T-helper 1 cell treated with Interleukin-12 subunit alpha and Interleukin-12 subunit beta and Interleukin-4 antibody, amounts not matched to agents 30 ng/mL and 1 ng/mL, for 36 hours (primary cell): ENCODE measurements around the gene LRRC3. TPM values are rescaled to one million over a fixed set of nuclear protein-coding genes. Genes with fewer than 3 reads are reported as not detected.

Experiments used
- intact Hi-C: fragments of 100-400 bp; cut with micrococcal nuclease; formaldehyde crosslinking; loops from one replicate; pipeline ENCODE4 v1.15.1; 2024
- total RNA-seq: library from RNA; stranded (reverse); gene quantifications from 2 replicates; pipeline ENCODE4 v1.2.3, GENCODE V29; 2022

Gene LRRC3
- total RNA-seq, 1 donor from 2014 or later: 2.7 TPM

DNA sequence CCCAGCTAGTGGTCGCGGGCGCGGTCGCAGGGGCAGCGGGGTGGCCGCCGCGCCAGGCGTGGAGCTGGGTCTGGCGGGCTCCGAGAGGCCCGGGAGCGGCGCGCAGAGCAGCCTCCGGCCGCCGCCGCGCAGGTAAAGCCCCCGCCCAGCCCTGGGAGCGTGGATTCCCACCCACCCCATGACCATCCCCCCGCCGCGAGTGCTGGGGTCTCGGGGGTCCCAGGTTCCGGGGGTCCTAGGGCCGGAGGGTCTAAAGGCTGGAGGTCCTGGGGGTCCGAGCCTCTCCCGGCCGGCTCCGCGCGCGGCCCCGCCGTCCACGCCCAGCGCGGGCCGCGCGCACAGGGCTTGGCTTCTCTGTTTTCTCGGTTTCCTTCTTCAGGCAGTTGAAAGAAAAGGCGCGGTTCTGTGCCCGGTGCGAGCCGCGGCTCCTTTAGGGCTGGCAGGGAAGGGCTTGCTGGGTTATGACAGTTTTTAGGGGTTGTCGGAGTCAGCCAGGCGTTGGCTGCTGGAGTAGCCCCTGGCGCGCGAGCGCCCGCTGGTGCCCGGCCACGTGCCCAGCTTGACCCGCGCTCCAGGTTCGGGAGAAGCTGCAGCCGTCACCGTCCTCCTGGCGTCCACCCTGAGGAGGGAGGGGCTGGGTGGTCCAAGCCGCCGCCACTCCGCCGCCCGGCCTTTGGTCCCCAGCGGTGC, 359 bp downstream of the LRRC3 start:
- intact Hi-C loops: loop anchor here (1.0 to 5.0 kb wide), 4 partner anchors 27 to 362 kb away; partner anchors contain the start of gene CFAP410

DNA sequence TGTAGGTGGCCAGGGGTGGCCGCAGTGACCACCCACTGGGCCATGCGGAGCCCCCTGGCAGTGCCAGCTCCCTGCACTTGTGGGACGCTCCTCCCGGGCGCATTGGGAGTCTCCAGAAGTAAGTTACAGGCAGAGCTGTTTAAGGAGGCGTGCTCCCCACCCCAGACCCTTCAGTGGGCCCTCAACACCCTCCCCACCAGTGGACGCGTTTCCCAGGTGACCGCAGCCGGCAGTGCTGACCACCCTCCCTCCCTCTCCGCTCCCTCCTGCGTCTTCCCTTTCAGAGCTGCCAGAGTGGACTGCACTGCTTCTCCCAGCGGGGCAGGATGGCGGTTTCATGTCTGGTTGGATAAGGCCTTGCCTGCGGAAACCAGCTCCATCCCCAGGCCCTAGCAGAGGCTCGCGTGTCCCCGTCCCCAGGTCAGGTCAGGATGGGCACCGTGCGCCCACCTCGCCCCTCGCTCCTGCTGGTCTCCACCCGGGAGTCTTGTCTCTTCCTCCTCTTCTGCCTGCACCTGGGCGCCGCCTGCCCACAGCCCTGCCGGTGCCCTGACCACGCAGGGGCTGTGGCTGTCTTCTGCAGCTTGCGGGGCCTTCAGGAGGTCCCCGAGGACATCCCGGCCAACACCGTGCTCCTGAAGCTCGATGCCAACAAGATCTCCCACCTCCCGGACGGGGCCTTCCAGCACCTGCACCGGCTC, 1.1 kb downstream of the LRRC3 start:
- intact Hi-C loops: loop anchor here (5.0 kb wide), 1 partner anchor 159 kb away; no protein-coding TSS in a partner anchor

DNA sequence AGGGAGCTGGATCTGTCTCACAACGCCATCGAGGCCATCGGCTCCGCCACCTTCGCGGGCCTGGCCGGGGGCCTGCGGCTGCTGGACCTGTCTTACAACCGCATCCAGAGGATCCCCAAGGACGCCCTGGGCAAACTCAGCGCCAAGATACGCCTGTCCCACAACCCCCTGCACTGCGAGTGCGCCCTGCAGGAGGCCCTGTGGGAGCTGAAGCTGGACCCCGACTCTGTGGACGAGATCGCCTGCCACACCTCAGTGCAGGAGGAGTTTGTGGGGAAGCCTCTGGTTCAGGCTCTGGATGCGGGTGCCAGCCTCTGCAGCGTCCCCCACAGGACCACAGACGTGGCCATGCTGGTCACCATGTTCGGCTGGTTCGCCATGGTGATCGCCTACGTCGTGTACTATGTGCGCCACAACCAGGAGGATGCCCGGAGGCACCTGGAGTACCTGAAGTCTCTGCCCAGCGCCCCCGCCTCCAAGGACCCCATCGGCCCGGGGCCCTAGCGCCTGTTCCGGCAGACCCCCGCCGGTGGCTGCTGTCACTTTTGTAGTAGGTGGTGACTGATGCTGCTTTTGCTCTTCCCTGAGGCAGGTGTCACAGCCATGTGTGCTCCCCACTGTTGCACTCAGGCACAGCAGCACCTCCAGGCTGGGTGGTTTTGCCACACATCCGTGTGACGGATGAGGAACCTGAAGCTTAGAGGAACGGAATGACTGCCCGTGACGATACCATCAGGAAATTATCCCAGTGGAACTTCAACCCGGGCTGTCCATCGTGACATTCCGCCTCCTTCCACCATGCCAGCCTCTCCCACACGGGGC, 1.8 kb downstream of the LRRC3 start:
- intact Hi-C loops: loop anchor here (5.0 kb wide), 1 partner anchor 160 kb away; no protein-coding TSS in a partner anchor

DNA sequence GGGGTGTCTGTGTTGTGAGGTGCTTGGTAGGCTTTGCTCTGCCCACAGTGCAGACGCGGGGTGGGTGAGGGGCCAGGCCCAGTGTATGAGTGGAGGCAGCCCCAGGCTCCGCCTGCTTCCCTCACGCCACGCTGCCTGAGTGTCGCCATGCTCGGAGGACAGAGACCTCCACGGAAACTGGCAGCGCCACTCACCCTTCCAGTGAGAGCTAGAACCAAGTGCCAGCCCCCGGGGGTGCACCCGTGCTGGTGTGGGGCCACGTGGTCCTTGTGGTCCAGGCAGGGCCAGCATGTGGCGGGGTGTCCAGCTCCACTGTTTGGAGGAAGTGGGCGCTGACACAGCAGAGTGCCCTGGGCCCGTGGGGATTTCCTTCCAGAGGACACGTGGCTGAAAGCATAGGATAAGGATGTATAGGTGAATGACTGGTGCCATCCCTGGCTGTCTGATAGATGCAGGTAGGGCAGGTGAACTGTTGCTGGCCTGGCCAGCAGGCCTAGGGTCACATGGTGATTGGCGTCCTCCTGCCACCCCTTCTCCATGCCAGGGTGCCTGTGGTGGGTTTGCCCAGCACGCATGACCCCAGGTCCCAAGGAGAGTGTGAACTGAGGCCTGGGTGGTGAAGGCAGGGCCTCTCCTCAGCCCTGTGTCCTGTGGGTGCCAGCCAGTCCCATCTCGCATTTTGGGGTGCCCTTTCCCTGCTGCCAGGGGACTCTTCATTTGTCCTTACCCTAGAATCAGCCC, 3.8 kb downstream of the LRRC3 start:
- intact Hi-C loops: loop anchor here (5.0 kb wide), 1 partner anchor 162 kb away; no protein-coding TSS in a partner anchor

DNA sequence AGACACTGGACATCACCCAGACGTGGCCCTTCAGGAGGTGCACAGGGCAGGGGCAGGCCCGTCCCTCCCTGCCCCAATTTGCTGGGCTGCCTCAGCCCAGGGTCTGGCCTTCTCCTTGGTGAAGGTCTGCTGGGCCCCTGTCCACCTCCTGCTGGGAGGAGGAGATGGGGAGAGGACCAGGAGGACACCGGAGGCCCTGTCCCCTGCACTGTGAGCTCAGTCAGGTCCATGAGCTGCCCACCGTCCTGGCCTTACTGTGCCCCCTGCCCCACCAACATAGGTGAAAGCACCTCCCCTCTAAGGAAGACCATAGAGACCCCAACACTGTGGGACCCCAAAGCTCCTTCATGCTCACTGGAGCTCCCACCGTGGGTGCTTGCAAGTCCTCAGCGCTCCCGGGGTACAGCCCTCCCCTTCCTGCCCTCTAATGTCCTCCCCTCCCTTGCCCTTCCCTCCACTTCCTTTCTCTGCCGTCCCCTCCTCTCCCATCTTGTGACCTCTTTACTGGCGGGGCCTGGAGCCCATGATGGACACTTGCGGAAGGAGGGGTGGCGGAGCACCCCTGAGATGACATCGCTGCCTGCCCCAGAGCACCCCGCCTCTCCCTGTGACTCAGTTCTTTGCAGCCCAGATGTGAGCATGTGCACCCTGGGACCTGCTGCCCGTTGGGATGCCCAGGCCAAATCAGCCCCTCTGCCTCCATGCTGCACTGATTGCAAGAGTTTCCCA, 4.6 kb downstream of the LRRC3 start:
- intact Hi-C loops: loop anchor here (5.0 kb wide), 1 partner anchor 163 kb away; no protein-coding TSS in a partner anchor

DNA sequence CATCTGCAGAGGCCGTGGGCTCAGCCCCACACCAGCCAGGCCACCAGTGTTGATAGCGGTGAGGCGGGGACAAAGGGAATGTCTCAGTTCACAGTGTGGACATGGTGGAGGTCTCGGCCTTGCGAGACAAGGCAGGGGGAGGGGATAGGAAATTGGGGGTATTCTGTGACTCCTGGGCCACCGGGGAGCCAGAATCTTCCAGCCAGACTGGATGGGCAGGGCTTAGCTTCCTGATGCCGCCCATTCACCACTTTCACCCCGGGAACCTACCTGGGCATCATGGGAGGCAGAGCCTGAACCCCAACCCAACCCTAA, 5.1 kb downstream of the LRRC3 start:
- intact Hi-C loops: no loop called here

DNA sequence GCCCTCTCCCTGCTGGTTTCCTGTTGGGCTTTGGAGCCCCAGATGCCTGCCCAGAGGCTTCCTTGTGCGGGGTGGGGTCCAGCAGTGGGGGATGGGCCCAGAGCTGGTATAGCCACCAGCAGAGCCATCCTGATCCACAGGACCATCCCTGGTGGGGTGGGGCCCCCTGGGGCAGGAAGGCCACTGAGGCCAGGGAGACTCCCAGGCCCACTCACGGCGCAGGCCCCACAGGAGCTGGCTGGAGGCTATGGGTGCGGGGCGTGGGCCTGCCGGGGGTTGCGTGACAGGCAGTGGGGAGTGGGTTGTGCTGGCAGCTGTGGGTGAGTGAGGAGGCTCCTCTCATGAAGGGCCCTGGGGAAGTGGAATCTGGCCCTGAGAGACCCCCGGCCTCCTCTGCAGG, 5.7 kb downstream of the LRRC3 start:
- intact Hi-C loops: no loop called here

DNA sequence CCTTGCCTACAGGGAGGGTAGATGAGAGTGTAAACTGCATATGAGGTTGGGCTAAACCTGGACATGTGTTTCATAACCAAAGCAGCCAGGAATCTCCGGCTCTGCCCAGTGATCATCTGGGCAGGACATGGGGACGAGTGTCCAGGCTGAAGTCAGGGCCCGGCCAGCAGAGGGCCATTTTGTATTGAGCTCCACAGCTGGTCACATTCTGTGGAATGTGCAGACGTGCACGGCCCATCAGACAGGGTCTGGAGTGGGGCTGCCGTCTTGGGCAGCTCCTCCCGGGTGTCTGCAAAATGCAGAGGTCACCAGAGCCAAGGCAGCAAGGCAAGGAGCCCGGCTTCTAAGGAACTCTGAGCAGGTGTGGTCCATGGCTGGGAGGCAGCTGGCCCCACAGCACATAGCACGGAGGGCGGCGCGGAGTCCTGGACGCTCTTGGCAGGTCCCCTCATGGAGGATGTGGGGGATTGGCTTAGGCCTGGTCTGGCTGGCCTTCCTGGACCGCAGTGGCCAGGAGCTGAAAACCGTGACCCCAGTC, 6.2 kb downstream of the LRRC3 start:
- intact Hi-C loops: no loop called here

DNA sequence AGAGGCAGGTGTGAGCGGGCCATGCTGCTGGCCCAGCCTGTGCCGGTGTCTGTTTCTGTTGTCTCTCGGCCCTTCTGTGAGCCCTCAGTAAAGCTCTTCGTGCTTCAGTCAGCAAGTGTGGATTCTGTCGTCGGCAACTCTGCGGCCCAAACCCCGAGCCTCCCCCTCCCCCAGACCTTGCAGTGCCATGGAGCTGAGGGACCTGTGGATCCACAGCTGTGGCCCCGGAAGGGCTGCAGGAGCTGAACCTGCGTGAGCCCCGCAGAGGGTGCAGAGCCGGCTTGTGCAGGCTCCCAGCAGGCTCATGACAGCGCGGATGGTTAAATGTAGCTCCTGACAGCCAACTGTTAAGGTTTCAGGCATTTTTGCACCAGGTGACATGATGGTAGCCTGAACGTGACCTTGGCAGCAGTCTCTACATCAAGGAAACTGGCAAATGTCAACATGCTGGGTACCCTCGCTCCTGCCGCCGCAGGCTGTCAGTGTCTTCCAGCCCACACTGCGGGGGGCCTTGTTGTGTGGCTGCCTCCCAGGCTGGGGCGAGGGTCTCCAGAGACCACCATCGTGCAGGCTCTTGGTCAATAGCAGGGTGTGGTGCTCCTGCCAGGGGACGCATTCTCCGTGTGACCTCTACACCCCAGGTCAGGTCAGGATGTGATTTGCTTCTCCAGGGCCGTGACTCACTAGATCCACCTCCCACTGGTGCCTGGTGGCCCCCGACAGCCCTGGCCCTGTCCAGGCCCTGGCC, 7.0 kb downstream of the LRRC3 start:
- intact Hi-C loops: no loop called here

DNA sequence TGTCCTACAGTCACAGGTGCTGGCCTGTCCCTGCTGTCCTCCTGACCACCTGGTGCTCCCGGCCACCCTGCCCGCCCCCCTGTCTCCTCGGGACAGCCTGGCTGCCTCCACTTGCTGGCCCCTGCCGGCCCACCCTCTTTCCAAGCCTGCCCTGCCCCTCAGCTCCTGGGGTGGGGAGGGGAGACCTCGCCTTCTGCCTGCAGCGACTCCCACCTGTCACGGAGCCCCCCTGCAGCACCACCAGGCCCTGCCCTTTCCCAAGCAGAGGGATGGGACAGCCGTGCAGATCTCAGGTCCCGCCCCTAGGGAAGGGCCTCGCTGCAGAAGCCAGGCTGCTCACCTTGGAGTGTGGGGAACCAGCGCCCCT, 7.5 kb downstream of the LRRC3 start:
- intact Hi-C loops: no loop called here

DNA sequence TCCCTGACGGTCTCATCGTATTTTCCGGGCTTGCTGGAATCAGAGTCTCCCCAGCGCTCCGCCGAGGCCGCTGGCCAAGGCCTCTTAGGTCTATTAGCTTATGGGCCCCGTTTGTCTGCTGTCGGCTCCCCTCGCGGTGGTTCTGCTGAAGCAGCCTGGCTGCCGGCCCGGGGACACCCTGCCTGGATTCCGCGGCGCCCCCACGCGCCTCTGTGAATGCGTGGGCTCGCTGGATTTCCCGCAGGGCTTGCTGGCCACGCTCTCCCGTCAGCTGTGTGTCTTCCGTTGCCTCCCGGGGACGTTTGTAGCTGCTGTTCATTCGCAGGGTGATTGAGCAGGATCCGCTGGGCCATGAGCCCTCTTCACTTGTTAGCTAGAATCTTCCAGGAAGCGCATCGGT, 8.4 kb downstream of the LRRC3 start:
- intact Hi-C loops: no loop called here

DNA sequence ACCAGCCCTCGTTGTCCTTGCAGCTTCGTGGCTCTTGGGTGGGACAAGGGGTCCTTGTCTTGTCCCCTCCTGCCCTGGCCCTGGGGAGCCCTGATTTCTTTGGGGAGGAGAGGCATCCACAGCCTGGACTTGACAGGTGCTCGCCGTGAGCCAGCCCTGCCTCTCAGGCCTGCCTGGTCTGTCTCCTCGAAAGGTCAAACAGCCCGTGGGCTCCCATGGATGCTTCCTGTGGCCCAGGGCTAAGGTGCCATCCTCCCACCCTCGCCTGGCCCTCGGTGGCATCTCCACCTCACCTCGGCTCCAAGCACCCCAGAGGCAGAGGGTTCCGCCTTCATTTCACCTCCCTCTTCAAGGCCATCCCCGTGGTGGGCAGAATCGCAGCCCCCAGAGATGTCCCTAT, 9.0 kb downstream of the LRRC3 start:
- intact Hi-C loops: no loop called here

DNA sequence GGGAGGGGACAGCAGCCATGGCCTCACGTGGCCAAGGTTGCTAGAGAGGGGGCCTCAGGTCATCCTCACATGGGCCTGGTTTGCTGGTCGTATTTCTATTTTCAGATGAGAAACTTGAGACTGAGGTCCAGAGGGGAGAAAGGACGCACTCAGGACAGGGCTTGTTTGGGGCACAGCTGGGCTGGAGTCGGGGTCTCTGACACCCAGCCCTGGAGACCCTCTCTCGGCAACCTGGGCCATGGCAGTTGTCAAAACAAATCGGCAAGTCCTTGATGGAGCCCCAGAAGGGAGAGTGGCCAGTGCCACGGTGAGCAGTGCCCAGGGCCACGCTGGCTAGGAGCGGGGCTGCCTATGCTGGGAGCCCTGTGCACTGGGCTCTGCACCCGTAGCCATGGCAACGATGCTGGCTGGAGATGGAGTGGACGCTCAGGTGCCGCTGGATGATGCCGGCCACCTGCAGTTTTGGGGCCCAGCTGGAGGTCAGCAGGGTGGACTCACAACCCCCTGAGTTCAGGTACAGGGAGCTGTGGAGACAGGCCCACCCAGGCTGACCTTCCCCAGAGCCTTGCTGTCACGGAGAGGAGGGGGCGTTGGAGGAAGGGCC, 11.1 kb downstream of the LRRC3 start:
- intact Hi-C loops: no loop called here

DNA sequence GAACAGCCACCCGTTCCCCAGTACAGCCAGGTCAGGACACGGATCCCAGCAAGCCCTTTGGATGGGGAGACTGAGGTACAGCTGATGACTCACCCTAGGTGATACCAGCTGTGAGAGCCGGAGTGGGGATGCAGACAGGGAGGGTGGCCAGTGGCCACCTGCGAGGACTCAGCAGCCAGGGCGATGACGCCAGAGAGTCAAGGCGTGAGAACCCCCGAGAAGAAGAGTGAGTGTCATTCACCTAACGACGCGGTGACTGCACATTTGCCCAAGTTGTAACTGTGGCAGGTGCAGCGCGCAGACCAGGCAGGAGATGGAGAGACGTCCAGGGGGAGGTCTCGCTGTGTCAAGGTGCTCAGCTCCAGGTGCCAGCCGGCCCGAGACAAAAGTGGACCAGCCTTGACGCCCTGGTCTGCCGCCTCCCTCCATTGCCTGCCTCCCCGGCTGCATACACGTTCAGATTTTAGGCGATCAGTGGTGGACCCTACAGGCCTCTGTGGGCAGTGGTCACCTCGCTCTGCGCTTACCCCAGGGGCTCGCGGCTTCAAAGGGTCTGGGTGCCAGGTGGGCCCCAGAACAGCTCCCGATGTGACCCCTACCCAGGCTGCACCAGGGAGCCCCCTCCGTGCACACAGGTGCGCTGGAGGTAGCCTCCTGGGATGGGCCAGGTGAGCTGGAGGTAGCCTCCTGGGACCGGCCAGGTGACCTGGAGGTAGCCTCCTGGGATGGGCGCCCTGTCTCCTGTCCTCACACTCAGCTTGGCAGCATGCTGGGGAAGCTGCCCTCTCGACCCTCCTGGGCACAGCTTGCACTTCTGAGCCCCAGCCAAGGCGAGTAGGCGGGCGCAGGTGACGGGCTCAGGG, 11.9 kb downstream of the LRRC3 start:
- intact Hi-C loops: no loop called here

DNA sequence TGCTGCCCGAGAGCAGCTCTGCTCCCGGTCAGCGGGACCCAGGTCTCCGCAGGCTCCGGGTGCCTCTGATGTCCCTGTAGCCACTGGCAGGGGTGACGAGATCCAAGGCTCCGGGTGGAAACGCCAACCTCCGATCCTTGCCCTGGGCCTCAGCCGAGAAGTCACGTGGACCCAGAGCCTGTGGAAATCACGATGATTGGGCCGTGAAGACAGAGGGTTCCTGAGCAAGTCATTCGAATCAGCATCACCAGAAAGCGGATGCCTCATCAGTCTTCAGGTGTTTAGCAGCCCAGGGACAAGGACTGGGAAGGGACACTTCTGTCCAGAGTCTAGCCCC, 12.5 kb downstream of the LRRC3 start:
- intact Hi-C loops: no loop called here

DNA sequence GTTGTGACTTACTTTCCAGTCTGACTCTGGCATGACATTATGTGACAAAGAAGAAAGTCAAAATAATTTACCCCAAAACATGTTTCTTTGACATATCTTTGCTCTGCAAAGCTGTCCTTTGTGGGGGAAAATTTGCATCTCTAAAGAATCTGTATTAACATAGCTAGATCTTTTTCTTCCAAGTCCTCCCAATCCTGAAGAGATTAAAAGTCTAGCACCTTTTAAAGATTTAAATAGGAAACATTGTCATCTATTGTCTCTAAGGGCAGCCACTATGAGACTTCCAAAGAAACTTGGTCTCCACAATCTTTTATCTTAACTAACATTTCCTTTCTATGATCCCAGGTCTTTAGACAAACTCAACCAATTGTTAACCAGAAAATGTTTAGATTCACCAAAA, 16.0 kb downstream of the LRRC3 start:
- intact Hi-C loops: no loop called here

DNA sequence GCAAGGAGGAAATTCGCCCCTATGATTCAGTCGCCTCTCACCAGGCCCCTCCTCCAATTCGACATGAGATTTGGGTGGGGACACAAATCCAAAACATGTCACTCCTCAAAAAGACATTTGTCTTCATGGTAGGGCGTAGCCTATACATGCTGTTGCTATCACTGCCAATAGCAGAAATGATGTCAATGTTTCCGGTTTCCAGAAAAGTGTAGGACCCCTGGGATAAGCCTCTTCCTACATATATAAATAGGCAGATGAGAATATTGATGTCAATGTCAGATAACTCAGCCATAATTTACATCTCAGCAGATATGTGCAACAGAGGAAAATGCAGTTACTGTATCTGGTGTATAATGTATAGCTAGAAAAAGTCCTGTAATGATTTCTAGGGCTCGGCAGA, 16.7 kb downstream of the LRRC3 start:
- intact Hi-C loops: no loop called here

DNA sequence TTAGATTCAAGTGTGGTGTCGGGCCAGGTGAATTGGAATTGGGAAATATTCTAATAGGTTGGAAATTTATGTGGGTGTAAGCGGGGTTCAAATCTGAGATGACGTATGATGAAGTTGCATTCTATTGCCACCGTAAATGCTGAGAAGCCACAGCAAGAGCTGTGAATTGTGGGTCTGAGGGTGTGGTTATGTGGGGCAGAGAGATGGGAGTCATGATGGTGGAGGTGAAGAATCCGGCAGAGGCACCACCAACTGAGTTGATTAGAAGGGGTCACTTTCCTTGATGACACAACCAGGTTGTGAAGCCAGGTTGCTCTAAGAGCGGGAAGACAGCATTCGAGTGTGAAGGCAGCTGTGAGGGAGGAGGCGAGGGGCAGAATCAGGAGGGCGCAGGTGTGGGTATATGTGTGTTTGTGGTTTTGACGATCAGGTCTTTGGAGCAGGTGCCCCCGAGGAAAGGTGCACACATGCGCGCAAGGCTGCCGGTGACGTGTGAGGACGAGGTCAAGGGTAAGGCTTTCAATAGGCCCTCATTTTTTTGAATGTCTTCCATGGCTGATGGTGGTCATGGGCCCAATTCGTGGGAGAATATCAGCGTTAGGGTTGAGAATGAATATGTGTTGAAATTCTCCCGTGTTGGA, 18.7 kb downstream of the LRRC3 start:
- intact Hi-C loops: no loop called here
